Measurements from ENCODE around the gene ZNF519.

Gene ZNF519

GRCh38 chr18:14098428-14098827 is 33.8 kb downstream of the ZNF519 start:
- DNase-seq (ENCODE audit: low read depth): no peak

DNA sequence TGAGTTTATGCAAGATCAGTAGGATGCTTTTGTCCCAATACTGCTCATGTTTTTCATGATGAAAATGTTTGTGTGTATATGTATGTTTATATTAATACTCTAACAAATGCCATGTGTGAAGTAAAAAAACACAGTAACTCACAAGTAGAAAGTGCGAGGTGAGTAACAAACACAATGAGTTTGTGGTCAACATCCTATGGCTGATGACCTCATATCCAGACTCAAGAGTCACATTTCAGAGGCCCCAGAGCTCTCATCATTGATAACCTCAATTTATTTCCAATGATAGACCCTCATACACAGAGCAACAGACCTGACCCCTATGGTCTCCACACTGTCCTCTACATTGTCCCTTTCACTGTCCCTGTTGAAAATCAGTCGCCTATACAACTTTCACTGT is 34.5 kb downstream of the ZNF519 start:
- DNase-seq (ENCODE audit: low read depth): no peak

GRCh38 chr18:14093307-14093915 is 38.8 kb downstream of the ZNF519 start:
- no peak for DNase-seq (ENCODE audit: low read depth)

DNA sequence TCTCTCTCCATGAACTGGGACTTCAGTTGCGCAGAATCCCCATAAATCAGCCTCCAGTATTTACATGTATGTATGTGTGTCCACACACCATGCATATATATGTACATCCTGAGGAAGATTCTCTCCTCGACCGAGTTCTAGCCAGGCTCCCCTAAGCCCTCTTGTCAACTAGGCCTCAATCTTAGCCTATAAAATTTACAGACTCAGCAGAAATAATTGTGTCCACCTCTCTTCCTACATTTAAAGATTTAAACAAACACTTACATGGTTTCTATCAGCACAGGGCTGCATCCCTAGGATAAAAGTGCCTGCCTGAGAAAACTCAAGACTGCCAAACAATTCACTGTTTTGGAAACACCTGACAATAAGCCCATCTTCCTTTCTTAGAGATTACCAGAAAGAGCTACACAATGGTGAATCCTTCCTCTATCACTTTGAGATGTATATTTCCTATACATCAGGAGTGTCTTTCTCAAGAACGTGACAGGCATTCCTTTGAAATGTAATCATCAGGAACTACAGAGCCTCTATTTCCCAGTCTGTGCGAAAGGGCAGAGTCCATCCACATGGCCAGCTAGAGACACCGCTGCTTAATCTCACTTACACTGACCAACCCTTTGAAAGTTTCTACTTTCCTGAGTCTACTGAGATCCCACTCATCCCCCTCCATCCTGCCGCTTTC is 39.5 kb downstream of the ZNF519 start:
- DNase-seq (ENCODE audit: low read depth): no peak

GRCh38 chr18:14089781-14090180 is 42.5 kb downstream of the ZNF519 start:
- DNase-seq (ENCODE audit: low read depth): no peak

DNA sequence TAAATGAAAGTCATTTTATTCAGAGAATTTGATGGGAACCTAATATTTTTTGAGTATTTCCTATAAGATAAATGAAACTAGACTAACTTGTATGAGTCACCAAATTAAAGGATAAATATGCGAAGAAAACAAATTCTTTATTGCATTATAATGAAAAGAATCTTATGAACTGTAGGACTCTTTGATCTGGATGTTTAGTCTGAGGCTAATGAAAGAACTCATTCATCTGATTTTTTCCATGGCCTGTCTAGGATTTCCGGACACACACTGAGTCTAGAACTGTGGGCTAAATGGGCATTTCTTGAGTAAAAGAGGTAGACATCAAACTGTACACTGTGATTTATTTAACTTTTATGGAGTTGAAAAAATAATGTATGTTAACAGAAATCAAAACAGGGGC is 43.0 kb downstream of the ZNF519 start:
- DNase-seq (ENCODE audit: low read depth): no peak

- no peak for DNase-seq (ENCODE audit: low read depth)
Measured at GRCh38 chr18:14086458-14087231, 45.6 kb downstream of the ZNF519 start.

DNA sequence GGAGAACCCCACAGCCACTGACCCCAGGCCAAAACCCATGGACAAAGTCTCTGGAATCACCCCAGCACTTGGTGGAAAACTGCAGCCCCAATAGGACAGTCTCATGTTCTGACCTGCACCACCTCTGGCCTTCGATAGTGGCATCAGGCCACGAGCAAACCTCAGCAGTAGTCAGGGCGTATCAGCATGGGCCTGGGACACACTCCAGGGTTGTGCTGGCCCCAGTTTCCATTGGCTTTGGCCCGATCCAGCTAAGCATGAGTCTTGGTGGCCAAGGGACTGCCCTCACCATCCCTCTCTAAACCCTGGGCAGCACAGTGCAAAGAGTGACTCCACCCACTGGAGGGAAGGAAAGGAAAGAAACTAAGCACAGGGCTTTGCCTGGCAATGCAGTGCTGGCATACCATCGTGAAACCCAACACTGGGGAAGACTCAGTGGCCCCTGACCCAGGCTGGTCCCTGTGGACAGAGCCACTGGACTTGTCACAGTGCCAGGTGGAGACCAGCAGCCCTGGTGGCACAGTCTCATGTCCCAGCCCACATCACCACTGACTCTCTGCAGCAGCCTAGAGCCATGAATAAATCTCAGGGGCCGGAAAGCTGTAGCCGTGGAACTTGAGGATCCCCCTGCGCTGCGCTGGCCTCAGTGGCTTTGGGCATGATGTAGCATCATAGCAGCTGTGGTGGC is 46.3 kb downstream of the ZNF519 start:
- DNase-seq (ENCODE audit: low read depth): no peak

DNA sequence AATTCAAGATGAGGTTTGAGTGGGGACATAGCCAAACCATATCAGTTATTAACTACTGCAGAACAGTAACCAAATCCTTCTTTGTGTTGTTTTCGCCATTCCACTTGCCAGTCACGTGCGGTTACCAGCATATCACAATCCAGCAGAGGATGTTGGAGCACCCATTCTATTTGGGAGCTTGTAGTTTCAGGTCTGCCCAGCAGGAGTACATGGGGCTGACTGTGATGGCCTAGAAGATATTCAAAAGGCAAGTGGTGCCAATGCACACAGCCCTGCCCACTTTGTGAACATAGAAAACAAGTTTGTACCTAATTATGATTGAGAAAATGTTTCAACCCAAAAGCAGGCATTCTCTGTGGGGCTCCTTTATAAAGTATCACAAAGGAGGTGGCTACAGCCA is 57.0 kb downstream of the ZNF519 start:
- DNase-seq (ENCODE audit: low read depth): no peak

- no peak for DNase-seq (ENCODE audit: low read depth)
Measured at GRCh38 chr18:14074187-14074586, 58.0 kb downstream of the ZNF519 start.

GRCh38 chr18:14053661-14054060 is 78.6 kb downstream of the ZNF519 start:
- no peak for DNase-seq (ENCODE audit: low read depth)
